Transverse colon (tissue), 4 donors: Measurements from ENCODE around the gene STK39.

Source experiments
- CTCF ChIP-seq, 5 experiments: fragments of 200-600 bp in 3 of 5; fragments of 450-650 bp in 2 of 5; sonication (generic) in 3 of 5; IDR thresholded peaks; 1 replicate in 2 of 5; 2 replicates in 3 of 5; pipeline ENCODE4 v1.5.1; 2016 to 2017; ENCODE audit warnings: antibody characterized with exemption in 5 of 5, inconsistent platforms in 3 of 5, mild to moderate bottlenecking in 2 of 5, moderate library complexity in 1 of 5
- EP300 ChIP-seq: sonication (generic); formaldehyde crosslinking; IDR thresholded peaks from one replicate; pipeline ENCODE4 v1.6.1; 2017; ENCODE audit warnings: antibody characterized with exemption, low read depth
- POLR2A ChIP-seq: fragments of 450-650 bp; IDR thresholded peaks from one replicate; pipeline ENCODE4 v1.6.1; 2016; ENCODE audit warnings: antibody characterized with exemption, mild to moderate bottlenecking, moderate library complexity
- POLR2AphosphoS5 ChIP-seq, 3 donors: sonication (generic); formaldehyde crosslinking; IDR thresholded peaks; one replicate each; pipeline ENCODE4 v1.6.1; 2016; ENCODE audit warnings: antibody characterized with exemption in 3 of 3

DNA sequence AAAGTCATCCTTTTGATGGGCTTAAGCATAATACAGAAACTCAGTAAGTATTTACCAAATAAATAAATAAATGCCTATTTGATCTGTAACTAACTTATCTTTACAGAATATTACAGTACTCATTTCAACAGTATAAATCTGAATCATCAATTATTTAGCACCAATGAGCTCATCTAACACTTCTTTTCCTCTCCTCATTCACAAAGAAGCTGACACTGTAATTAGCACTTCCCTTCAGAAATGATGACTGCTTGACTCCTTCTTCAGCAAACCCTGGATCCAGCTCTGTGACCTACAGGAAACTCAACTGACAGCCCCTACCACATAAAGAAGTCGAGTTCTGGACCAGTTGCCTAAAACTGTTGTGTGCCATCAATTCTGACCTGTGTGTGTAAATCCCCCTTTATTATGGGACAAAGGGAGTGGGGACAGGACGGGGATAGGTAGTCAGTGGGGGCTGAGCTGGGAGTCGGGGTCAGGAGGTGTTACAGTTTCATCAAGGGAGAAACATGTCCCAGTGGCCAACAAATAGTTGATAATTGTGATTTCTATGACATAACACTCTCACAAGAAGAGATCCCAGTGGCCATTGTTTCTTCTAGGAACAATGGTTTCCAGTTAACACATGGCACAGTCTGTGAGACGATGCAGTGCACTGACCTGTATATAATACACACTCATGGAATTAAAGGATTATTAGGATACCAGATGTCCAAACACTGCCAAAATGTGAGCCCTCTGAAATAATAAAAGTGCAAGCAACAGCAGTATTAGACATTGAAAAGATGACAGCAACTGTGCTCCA lies 68.7 kb downstream of the STK39 start:
- TF ChIP-seq CTCF (IDR thresholded peaks at IDR 0.05) = no peak
- no peak for TF ChIP-seq POLR2AphosphoS5 (IDR thresholded peaks at IDR 0.05)
- TF ChIP-seq POLR2A = no peak
- no peak for TF ChIP-seq EP300
